NB4 (cell line): ENCODE measurements around the gene NSUN5.
"Not testable (repeated sequence)": the region's sequence is repeated elsewhere in the genome, so short reads cannot be mapped to it uniquely, and the experiment has no call there.

Source experiments
- CTCF ChIP-seq: IDR thresholded peaks from one replicate; pipeline ENCODE4 v1.5.1; 2012; ENCODE audit warnings: low read depth, low read length
- MAX ChIP-seq: IDR thresholded peaks from 2 replicates; pipeline ENCODE4 v1.6.1; 2011; ENCODE audit warnings: low read depth, low read length
- POLR2A ChIP-seq: IDR thresholded peaks from 2 replicates; pipeline ENCODE4 v1.6.1; 2011; ENCODE audit warnings: mild to moderate bottlenecking; ENCODE audit not compliant: insufficient read length; ENCODE audit errors: extremely low read depth

DNA sequence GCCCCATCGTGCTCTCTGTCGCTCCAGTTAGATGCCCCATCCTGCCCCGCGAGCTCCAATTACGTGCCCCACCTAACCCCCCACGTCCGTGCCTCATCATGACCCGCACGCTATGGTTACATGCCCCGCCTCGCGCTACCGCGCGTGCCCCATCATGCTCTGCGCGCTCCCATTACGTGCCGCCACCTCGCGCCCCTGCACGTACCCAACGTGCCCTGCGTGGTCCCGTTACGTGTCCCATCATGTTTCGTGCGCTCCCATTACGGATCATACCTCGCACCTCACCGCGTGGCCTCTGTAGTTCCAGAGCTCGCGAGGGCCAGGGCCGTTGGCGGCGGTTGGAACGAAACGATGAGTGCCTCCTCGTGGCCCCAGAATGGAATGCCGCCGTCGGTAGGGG is 19.3 kb upstream of the NSUN5 start, which contains the start of the genes FKBP6 and TRIM50:
- not testable (repeated sequence) for TF ChIP-seq CTCF, MAX, POLR2A
